K562 (cell line): ENCODE measurements around the gene MYO18B. TPM values are rescaled to one million over a fixed set of nuclear protein-coding genes. Genes with fewer than 3 reads are reported as not detected.

Experiments
- ATAC-seq: fragments of 200-7000 bp; cut with Tn5 transposase; 3 replicates; pipeline ENCODE4 v1.9.1; 2020; ENCODE audit warnings: moderate library complexity
- BruUV-seq: library from RNA; stranded (reverse); fragments of 400-500 nt; replicated peaks from 2 replicates; lab custom pipeline; 2021; lab: Mats Ljungman, UMichigan
- CTCF ChIA-PET: fragments of 300-600 bp; formaldehyde crosslinking; extraction: SDS; loops from one replicate; lab custom pipeline; 2021; ENCODE audit warnings: low intra/inter-chr PET ratio; lab: Yijun Ruan, JAX
- POLR2A ChIA-PET: fragments of 300-600, 350-650 bp; sonication (Branson Sonifier 250); formaldehyde crosslinking; extraction: SDS; loops from one replicate; lab custom pipeline; 2021; ENCODE audit warnings: antibody characterized with exemption, inconsistent platforms; lab: Yijun Ruan, JAX
- DNase-seq, 4 experiments: peaks; one replicate each; pipeline versions ENCODE4 v3.0.0 to v3.0.0-alpha.2; 2011 to 2018; ENCODE audit warnings: low spot score in 3 of 4, mixed read lengths in 3 of 4; ENCODE audit errors: extremely low read depth in 1 of 4
- FAIRE-seq: peaks from 2 replicates; lab custom pipeline; 2011; peaks lifted over from hg19 to GRCh38; lab: Jason Lieb, UNC
- H2AFZ ChIP-seq: 2 replicates; pipeline ENCODE4 v1.6.0; 2011; ENCODE audit warnings: low read depth, low read length, control low read depth, inconsistent platforms
- H3K27ac ChIP-seq: fragments of 200-600 bp; 3 replicates; pipeline ENCODE4 v1.8.0; 2011; ENCODE audit warnings: low read depth, mild to moderate bottlenecking, control low read depth, inconsistent platforms, low read length, moderate library complexity, mixed read lengths; ENCODE audit errors: extremely low read depth
- H3K27me3 ChIP-seq, 2 experiments: fragments of 300-600 bp in 1 of 2; 2 replicates in 1 of 2; 3 replicates in 1 of 2; pipeline versions ENCODE4 v1.6.0 to v1.8.0; 2011; ENCODE audit warnings: inconsistent platforms in 2 of 2, low read length in 2 of 2, mild to moderate bottlenecking in 1 of 2, mixed read lengths in 1 of 2, moderate library complexity in 1 of 2; ENCODE audit not compliant: control insufficient read depth in 2 of 2, insufficient read depth in 2 of 2
- H3K36me3 ChIP-seq: fragments of 300-600 bp; 3 replicates; pipeline ENCODE4 v1.8.0; 2011; ENCODE audit warnings: mild to moderate bottlenecking, low read length, inconsistent platforms; ENCODE audit not compliant: control insufficient read depth, insufficient read depth
- H3K4me1 ChIP-seq, 2 experiments: fragments of 200-600 bp in 1 of 2; replicated peaks in 1 of 2; 2 replicates in 1 of 2; 3 replicates in 1 of 2; pipeline versions ENCODE4 v1.5.1 to v1.8.0; 2011; ENCODE audit warnings: inconsistent platforms in 2 of 2, low read length in 2 of 2, mild to moderate bottlenecking in 1 of 2, mixed read lengths in 1 of 2, moderate library complexity in 1 of 2; ENCODE audit not compliant: control insufficient read depth in 2 of 2, insufficient read depth in 2 of 2
- H3K4me2 ChIP-seq: 2 replicates; pipeline ENCODE4 v1.6.1; 2011; ENCODE audit warnings: low read length, control low read depth, inconsistent platforms, mixed read lengths; ENCODE audit not compliant: insufficient read depth
- H3K4me3 ChIP-seq: fragments of 200-600 bp; sonication (generic), shearing (Covaris generic); 2 replicates; pipeline ENCODE4 v1.5.1; 2016; ENCODE audit warnings: control low read depth, inconsistent platforms
- H3K79me2 ChIP-seq: fragments of 200-600 bp; 3 replicates; pipeline ENCODE4 v1.8.0; 2011; ENCODE audit warnings: low read length, inconsistent platforms; ENCODE audit not compliant: control insufficient read depth, insufficient read depth
- H3K9ac ChIP-seq, 2 experiments: 2 replicates each; pipeline versions ENCODE4 v1.6.0 to v1.6.1; 2011; ENCODE audit warnings: low read depth in 2 of 2, low read length in 2 of 2, control low read depth in 1 of 2, inconsistent platforms in 1 of 2, mild to moderate bottlenecking in 1 of 2, mixed read lengths in 1 of 2; ENCODE audit not compliant: insufficient read depth in 1 of 2
- H3K9me1 ChIP-seq: one replicate; pipeline ENCODE4 v1.6.0; 2011; ENCODE audit warnings: inconsistent platforms, mild to moderate bottlenecking, low read length, moderate library complexity; ENCODE audit not compliant: control insufficient read depth, insufficient read depth
- H3K9me3 ChIP-seq: replicated peaks from 2 replicates; pipeline ENCODE4 v1.5.1; 2011; ENCODE audit warnings: low read depth, low read length, inconsistent platforms; ENCODE audit not compliant: control insufficient read depth, insufficient read depth
- H4K20me1 ChIP-seq: replicated peaks from 2 replicates; pipeline ENCODE4 v1.6.1; 2011; ENCODE audit warnings: low read length, inconsistent platforms, mixed read lengths; ENCODE audit not compliant: control insufficient read depth, insufficient read depth
- CHD4 ChIP-seq: fragments of 200-600 bp; sonication (generic); IDR thresholded peaks from 3 replicates; pipeline ENCODE4 v1.6.1; 2012; ENCODE audit warnings: low read depth, mild to moderate bottlenecking, mixed read lengths, low read length, inconsistent platforms; ENCODE audit not compliant: insufficient read depth, insufficient replicate concordance, poor library complexity, severe bottlenecking
- FOXA3 ChIP-seq, 2 experiments: fragments of 450-650 bp in 1 of 2; sonication (generic) in 1 of 2; formaldehyde crosslinking; IDR thresholded peaks in 1 of 2; conservative IDR thresholded peaks in 1 of 2; 2 replicates each; pipeline versions ENCODE4 v1.4.0 to v1.8.0; 2020 to 2022; ENCODE audit warnings: mild to moderate bottlenecking in 2 of 2, missing genetic modification reagents in 1 of 2
- GTF2A2 ChIP-seq: IDR thresholded peaks from 2 replicates; pipeline ENCODE4 v1.6.1; 2016; ENCODE audit warnings: mild to moderate bottlenecking, missing genetic modification characterization, missing compliant biosample characterization
- NFIC ChIP-seq: fragments of 450-650 bp; IDR thresholded peaks from 2 replicates; pipeline ENCODE4 v1.6.1; 2017; ENCODE audit warnings: mild to moderate bottlenecking, inconsistent platforms
- RBM14 ChIP-seq: fragments of 200-400 bp; formaldehyde crosslinking; IDR thresholded peaks from 2 replicates; pipeline ENCODE4 v1.6.1; 2018; ENCODE audit warnings: low read depth, mild to moderate bottlenecking, low read length, moderate library complexity, borderline replicate concordance; ENCODE audit not compliant: insufficient read depth
- SNIP1 ChIP-seq: fragments of 450-650 bp; IDR thresholded peaks from 2 replicates; pipeline ENCODE4 v1.7.1; 2017; ENCODE audit warnings: low read depth, mild to moderate bottlenecking
- TBL1XR1 ChIP-seq, 2 experiments: IDR thresholded peaks; 2 replicates each; pipeline ENCODE4 v1.6.1; 2012; ENCODE audit warnings: improper control_type of control experiment in 2 of 2, low read length in 2 of 2, mild to moderate bottlenecking in 1 of 2
- TCF3 ChIP-seq: sonication (generic); formaldehyde crosslinking; IDR thresholded peaks from 2 replicates; pipeline ENCODE4 v1.4.0; 2020; ENCODE audit warnings: mild to moderate bottlenecking, missing genetic modification reagents
- ZNF561 ChIP-seq: fragments of 450-650 bp; formaldehyde crosslinking; conservative IDR thresholded peaks from 2 replicates; pipeline ENCODE4 v1.4.0; 2020; ENCODE audit warnings: mild to moderate bottlenecking, moderate library complexity
- ZNF766 ChIP-seq: fragments of 200-800 bp; sonication (Bioruptor generic); conservative IDR thresholded peaks from 2 replicates; pipeline ENCODE4 v1.6.1; 2016; ENCODE audit warnings: missing genetic modification characterization, missing compliant biosample characterization
- WGBS: fragments of 100-300 bp; shearing (Covaris generic); methylation state at CpG from one replicate; pipeline ENCODE4 v1.1.6; 2016; ENCODE audit warnings: low coverage, mixed read lengths; ENCODE audit not compliant: insufficient coverage; ENCODE audit errors: missing lambda C conversion rate; 5-methylcytosine and 5-hydroxymethylcytosine counted together
- in situ Hi-C: fragments of 300-500 bp; cut with MboI; formaldehyde crosslinking; loops from 4 replicates; pipeline ENCODE4 v1.15.0; 2018; ENCODE audit warnings: inconsistent platforms, mixed read lengths
- intact Hi-C: fragments of 100-400 bp; cut with micrococcal nuclease; formaldehyde crosslinking; loops from 2 replicates; pipeline ENCODE4 v1.14.2; 2022
- polyA plus RNA-seq, 8 experiments: library from polyadenylated mRNA; depleted of rRNA in 4 of 8; stranded (reverse) in 5 of 8; unstranded in 3 of 8; fragments of >200 nt; fragmentation: Nextera tagmentation in 2 of 8; fragmentation: Illumina TruSeq in 1 of 8; extraction: Ambion mirVana in 2 of 8; extraction: Trizol in 1 of 8; gene quantifications; 2 replicates each; pipeline versions ENCODE4 v1.2.1 to v1.2.3, GENCODE V29; 2011 to 2014; ENCODE audit warnings: inconsistent platforms in 1 of 8, missing spikeins in 1 of 8
- total RNA-seq, 7 experiments: library from RNA; depleted of rRNA in 6 of 7; stranded (reverse); fragments of >200 nt in 6 of 7; fragmentation: Illumina TruSeq in 2 of 7; extraction: Trizol in 2 of 7; gene quantifications; 2 replicates each; pipeline versions ENCODE4 v1.2.1 to v1.2.3, GENCODE V29; 2011 to 2021; ENCODE audit warnings: low replicate concordance in 1 of 7
- TF ChIP-seq, protein P1 (sequence below): fragments of 450-650 bp; IDR thresholded peaks from 2 replicates; pipeline ENCODE4 v1.7.1; 2018; ENCODE audit warnings: mild to moderate bottlenecking, low read depth; ENCODE audit not compliant: partially characterized antibody
- TF ChIP-seq, protein P2 (sequence below): sonication (generic); formaldehyde crosslinking; IDR thresholded peaks from 2 replicates; pipeline ENCODE4 v1.8.1; 2023; ENCODE audit warnings: mild to moderate bottlenecking, missing genetic modification reagents, moderate library complexity
- TF ChIP-seq, protein P3 (sequence below): sonication (generic); formaldehyde crosslinking; IDR thresholded peaks from 2 replicates; pipeline ENCODE4 v1.8.0; 2022; ENCODE audit warnings: missing genetic modification reagents, mild to moderate bottlenecking, borderline replicate concordance
- TF ChIP-seq, protein P4 (sequence below): fragments of 450-650 bp; IDR thresholded peaks from 2 replicates; pipeline ENCODE4 v1.6.1; 2016; ENCODE audit warnings: missing biosample characterization, missing genetic modification characterization

The MYO18B gene
- total and polyA plus RNA-seq, 9 of the 15 experiments (the other 6 are each of a cell fraction or from before 2014, with no cell fraction given), result 0.06 to 7.0 (median 4.3) TPM

DNA sequence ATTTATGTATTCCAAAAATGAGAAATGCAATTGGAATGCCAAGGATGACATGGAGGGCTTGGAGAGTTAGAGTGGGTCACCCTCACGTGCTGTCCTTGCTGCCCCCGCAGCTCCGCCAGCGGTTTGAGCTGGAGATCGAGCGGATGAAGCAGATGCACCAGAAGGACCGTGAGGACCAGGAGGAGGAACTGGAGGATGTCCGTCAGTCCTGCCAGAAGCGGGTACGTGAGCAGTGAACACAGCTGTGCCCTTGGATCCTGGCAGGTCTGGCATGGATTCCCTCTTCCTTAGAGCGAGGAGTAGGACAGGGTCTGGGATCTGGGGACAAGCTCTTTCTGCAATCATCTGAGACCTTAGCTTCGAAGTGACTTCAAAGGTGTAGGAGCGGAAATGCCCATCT, 166.2 kb downstream of the MYO18B start:
- Histone ChIP-seq H4K20me1 (no peaks in the 10 kb centered on the region), H3K79me2 (no peaks in the 10 kb centered on the region), H3K27me3 (no peaks in the 10 kb centered on the region), H3K36me3 (peaks cover 16% of the 10 kb centered on the region; the same call in 2 of the 3 replicates), H3K4me1 (no peaks in the 10 kb centered on the region), H3K9me1 (no peaks in the 10 kb centered on the region), H2AFZ (no peak overlapping the region), H3K9ac (no peak overlapping the region), H3K4me3 (no peak overlapping the region), H3K27ac (no peak overlapping the region), H3K9me3 (no peaks in the 10 kb centered on the region), H3K4me2 (no peak overlapping the region)
- 88% methylated on average over 12 of the region's 13 CpGs for WGBS
- no peak for FAIRE-seq
- ChIA-PET CTCF (no interaction called here), POLR2A (no interaction called here)
- no TSS peak for BruUV-seq
- intact Hi-C loops (no loop called here), in situ Hi-C loops (no loop called here)
- ATAC-seq, result no peak
- DNase-seq, result no peak
- TF ChIP-seq FOXA3 (CRISPR knock-in tag; conservative IDR thresholded peaks at IDR 0.05 in 1 of 2, IDR thresholded peaks at IDR 0.05 in 1 of 2) (no peak), SNIP1 (no peak), TCF3 (CRISPR knock-in tag) (no peak), ZNF561 (CRISPR knock-in tag) (no peak), GTF2A2 (tag) (no peak), ZNF766 (CRISPR knock-in tag) (no peak), TBL1XR1 (IDR thresholded peaks at IDR 0.05; ENCODE audit: low read length in 2 of 2) (no peak), RBM14 (no peak), NFIC (no peak), CHD4 (no peak)
- TF ChIP-seq, protein P1, sequence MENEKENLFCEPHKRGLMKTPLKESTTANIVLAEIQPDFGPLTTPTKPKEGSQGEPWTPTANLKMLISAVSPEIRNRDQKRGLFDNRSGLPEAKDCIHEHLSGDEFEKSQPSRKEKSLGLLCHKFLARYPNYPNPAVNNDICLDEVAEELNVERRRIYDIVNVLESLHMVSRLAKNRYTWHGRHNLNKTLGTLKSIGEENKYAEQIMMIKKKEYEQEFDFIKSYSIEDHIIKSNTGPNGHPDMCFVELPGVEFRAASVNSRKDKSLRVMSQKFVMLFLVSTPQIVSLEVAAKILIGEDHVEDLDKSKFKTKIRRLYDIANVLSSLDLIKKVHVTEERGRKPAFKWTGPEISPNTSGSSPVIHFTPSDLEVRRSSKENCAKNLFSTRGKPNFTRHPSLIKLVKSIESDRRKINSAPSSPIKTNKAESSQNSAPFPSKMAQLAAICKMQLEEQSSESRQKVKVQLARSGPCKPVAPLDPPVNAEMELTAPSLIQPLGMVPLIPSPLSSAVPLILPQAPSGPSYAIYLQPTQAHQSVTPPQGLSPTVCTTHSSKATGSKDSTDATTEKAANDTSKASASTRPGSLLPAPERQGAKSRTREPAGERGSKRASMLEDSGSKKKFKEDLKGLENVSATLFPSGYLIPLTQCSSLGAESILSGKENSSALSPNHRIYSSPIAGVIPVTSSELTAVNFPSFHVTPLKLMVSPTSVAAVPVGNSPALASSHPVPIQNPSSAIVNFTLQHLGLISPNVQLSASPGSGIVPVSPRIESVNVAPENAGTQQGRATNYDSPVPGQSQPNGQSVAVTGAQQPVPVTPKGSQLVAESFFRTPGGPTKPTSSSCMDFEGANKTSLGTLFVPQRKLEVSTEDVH, result no peak
- TF ChIP-seq, protein P2, sequence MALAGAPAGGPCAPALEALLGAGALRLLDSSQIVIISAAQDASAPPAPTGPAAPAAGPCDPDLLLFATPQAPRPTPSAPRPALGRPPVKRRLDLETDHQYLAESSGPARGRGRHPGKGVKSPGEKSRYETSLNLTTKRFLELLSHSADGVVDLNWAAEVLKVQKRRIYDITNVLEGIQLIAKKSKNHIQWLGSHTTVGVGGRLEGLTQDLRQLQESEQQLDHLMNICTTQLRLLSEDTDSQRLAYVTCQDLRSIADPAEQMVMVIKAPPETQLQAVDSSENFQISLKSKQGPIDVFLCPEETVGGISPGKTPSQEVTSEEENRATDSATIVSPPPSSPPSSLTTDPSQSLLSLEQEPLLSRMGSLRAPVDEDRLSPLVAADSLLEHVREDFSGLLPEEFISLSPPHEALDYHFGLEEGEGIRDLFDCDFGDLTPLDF (CRISPR knock-in tag), result no peak
- TF ChIP-seq, protein P3, sequence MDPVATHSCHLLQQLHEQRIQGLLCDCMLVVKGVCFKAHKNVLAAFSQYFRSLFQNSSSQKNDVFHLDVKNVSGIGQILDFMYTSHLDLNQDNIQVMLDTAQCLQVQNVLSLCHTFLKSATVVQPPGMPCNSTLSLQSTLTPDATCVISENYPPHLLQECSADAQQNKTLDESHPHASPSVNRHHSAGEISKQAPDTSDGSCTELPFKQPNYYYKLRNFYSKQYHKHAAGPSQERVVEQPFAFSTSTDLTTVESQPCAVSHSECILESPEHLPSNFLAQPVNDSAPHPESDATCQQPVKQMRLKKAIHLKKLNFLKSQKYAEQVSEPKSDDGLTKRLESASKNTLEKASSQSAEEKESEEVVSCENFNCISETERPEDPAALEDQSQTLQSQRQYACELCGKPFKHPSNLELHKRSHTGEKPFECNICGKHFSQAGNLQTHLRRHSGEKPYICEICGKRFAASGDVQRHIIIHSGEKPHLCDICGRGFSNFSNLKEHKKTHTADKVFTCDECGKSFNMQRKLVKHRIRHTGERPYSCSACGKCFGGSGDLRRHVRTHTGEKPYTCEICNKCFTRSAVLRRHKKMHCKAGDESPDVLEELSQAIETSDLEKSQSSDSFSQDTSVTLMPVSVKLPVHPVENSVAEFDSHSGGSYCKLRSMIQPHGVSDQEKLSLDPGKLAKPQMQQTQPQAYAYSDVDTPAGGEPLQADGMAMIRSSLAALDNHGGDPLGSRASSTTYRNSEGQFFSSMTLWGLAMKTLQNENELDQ (CRISPR knock-in tag), result no peak
- TF ChIP-seq, protein P4, sequence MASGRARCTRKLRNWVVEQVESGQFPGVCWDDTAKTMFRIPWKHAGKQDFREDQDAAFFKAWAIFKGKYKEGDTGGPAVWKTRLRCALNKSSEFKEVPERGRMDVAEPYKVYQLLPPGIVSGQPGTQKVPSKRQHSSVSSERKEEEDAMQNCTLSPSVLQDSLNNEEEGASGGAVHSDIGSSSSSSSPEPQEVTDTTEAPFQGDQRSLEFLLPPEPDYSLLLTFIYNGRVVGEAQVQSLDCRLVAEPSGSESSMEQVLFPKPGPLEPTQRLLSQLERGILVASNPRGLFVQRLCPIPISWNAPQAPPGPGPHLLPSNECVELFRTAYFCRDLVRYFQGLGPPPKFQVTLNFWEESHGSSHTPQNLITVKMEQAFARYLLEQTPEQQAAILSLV, result no peak
